Measurements from ENCODE around the gene HDHD5.

HDHD5 gene

DNA sequence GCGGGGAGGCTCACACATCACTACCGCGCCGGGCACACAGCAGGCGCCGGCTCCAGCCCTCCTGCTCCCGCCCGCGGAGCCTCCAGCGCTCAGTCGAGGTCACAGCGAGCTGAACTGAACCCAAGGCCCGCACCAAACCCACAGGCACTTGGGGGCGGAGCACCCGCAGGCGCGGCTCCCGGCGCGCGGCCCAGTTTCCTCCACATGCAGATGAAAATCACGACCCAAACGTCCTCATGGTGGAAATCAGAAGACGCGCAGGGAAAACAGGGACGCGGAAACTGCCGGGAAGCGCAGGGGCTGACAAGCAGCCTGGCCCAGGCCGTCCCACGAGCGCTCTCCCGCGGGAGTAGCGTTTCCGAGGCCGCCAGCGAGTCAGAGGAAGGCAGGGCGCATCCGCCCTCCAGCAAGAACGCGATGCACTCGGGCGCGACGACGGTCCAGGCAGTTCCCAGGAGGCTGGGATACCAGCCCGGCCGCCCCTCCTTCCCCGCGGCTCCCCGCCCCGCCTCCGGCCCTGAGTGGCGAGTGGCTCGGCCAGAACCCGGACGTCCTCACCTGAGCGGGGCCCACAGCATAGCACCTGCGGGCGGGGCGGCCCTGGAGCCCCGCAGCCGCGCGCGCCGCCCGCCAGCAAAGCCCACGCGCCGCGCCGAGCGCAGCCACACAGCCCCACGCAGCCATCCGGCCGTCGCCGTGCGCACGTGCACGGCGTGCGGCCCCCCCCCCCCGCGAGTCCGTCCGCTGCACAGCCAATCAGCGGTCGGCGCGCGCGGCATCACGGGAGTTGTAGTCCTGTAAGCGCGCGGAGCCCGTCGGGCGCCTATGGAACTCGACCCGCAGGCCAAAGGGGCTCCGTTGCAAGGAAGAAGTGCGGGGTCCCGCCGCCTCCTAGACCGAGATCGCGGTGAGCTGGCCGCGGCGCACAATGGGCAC is at the start of gene HDHD5:
TSS of gene HDHD5 (minus strand) at position 710 of the 936 bp plus-strand sequence. CDS start at position 684, 26 bp downstream.
- TF ChIP-seq CTCF (IDR thresholded peaks at IDR 0.05): no peak
- Histone ChIP-seq H3K27ac (peak within 1 kb of the TSS; percentile 64 to 96), H3K4me3 (peak within 1 kb of the TSS; percentile 78)
- peak; percentile 91 for DNase-seq (ENCODE audit: low spot score)

DNA sequence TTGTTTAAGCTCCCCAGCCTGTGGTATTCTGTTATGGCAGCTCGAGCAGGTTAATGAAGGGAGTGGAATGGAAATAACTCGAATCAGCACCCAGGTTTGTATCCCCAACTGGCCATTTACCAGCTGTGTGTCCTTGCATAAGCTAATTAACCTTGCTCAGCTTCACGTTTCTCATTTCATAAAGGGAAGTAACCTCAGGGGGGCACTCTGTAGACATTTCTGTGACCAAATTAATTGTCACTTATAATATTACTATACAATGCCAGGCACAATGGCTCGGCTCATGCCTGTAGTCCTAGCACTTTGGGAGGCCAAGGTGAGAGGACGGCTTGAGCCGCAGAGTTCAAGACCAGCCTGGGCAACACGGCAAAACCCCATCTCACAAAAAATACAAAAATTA is 46.4 kb upstream of the HDHD5 start:
- no peak overlapping the region for H3K27ac ChIP-seq
- no peak for TF ChIP-seq CTCF (IDR thresholded peaks at IDR 0.05)
- no peak for DNase-seq (ENCODE audit: low spot score)

GRCh38 chr22:17201285-17201945 is 42.3 kb upstream of the HDHD5 start:
- H3K27ac ChIP-seq: no peak overlapping the region
- no peak for DNase-seq (ENCODE audit: low spot score)
- no peak overlapping the region for H3K4me3 ChIP-seq
- no peak for TF ChIP-seq CTCF (IDR thresholded peaks at IDR 0.05)

More for the DNA sequence above, 46.4 kb upstream of the HDHD5 start:
- H3K4me3 ChIP-seq: no peak overlapping the region

- no peak for TF ChIP-seq CTCF (IDR thresholded peaks at IDR 0.05)
Measured at GRCh38 chr22:17199003-17199731, 40.1 kb upstream of the HDHD5 start.

GRCh38 chr22:17198170-17199002 is 39.3 kb upstream of the HDHD5 start:
- no peak overlapping the region for H3K27ac ChIP-seq
- peak overlapping the region; percentile 48 for H3K4me3 ChIP-seq
- DNase-seq (ENCODE audit: low spot score): no peak
- TF ChIP-seq CTCF (IDR thresholded peaks at IDR 0.05): no peak

More at GRCh38 chr22:17199003-17199731, 40.1 kb upstream of the HDHD5 start:
- Histone ChIP-seq H3K4me3 (peak overlapping the region; percentile 48), H3K27ac (no peak overlapping the region)
- DNase-seq (ENCODE audit: low spot score): no peak

DNA sequence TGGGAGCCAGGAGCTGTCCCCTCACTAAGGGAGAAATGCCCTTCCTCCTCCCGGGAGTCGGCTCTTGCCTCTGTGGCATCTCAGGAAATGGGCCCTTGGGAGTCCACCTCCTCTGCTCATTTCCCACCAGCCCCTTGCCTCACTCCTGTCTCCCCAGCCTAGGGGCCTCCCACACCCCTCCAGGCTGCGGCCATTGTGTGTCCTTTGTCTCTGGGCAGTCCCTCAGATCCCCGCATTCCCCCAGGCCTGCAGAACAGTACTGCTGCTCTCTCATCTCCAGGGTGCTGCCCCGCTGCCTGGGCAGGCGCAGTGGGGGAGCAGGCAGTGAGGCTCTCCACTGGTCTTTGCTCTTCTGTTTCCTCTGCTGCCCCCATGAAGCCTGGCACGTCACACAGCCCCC is 35.1 kb upstream of the HDHD5 start:
- H3K4me3 ChIP-seq: no peak overlapping the region
- no peak overlapping the region for H3K27ac ChIP-seq
- no peak for DNase-seq (ENCODE audit: low spot score)
- TF ChIP-seq CTCF (IDR thresholded peaks at IDR 0.05): no peak

All from coronary artery (tissue), 2 donors.